Measurements from ENCODE around the gene PRKG1. TPM values are rescaled to one million over a fixed set of nuclear protein-coding genes. Genes with fewer than 3 reads are reported as not detected.
"Not testable (repeated sequence)": the region's sequence is repeated elsewhere in the genome, so short reads cannot be mapped to it uniquely, and the experiment has no call there.

The PRKG1 gene
- total RNA-seq, 1 experiment from 2014 or later: 10.4 TPM

- Histone ChIP-seq H3K79me2 (ENCODE audit: insufficient read depth, low read length) (no peaks in the 10 kb centered on the region), H3T11ph (ENCODE audit: low read length) (no peak overlapping the region), H4K8ac (replicated peaks; ENCODE audit: insufficient read length, low read depth, low read length) (no peak overlapping the region), H2BK12ac (ENCODE audit: insufficient read length, low read depth, low read length) (no peak overlapping the region), H2BK20ac (ENCODE audit: low read depth, low read length, poor library complexity, severe bottlenecking) (no peak overlapping the region), H2BK120ac (ENCODE audit: low read depth, low read length, poor library complexity, severe bottlenecking) (no peak overlapping the region), H3K23me2 (ENCODE audit: insufficient read length, low read depth, low read length, poor library complexity, severe bottlenecking) (no peaks in the 10 kb centered on the region), H3K27ac (ENCODE audit: insufficient read length, low read depth, low read length) (no peak overlapping the region), H3K9me3 (ENCODE audit: control insufficient read depth, low read depth, low read length) (no peaks in the 10 kb centered on the region), H3K27me3 (ENCODE audit: insufficient read depth, low read length) (no peaks in the 10 kb centered on the region), H3K4me2 (ENCODE audit: insufficient read depth, insufficient read length, low read length) (peak overlapping the region; percentile 33), H4K91ac (ENCODE audit: insufficient read length, low read depth, low read length) (no peak overlapping the region), H3K14ac (ENCODE audit: insufficient read depth, low read length) (no peak overlapping the region), H3K56ac (ENCODE audit: insufficient read length, low read depth, low read length) (no peak overlapping the region), H2BK5ac (ENCODE audit: insufficient read length, low read length) (no peak overlapping the region), H4K20me1 (ENCODE audit: control insufficient read depth, insufficient read depth, insufficient read length) (no peaks in the 10 kb centered on the region), H3K9ac (ENCODE audit: extremely low read depth, insufficient read length, low read length) (no peak overlapping the region), H3K79me1 (ENCODE audit: insufficient read depth, low read depth, low read length, poor library complexity, severe bottlenecking) (no peaks in the 10 kb centered on the region), H2AK5ac (ENCODE audit: insufficient read length, low read length) (no peak overlapping the region), H2BK15ac (ENCODE audit: low read depth, low read length) (no peak overlapping the region), H3K4ac (ENCODE audit: low read depth, low read length) (no peak overlapping the region), H3K18ac (ENCODE audit: insufficient read length, low read depth, low read length) (no peak overlapping the region), H3K23ac (ENCODE audit: insufficient read length, low read depth, low read length) (no peak overlapping the region), H2AFZ (ENCODE audit: low read length) (no peak overlapping the region), H4K5ac (ENCODE audit: insufficient read length, low read depth, low read length) (no peak overlapping the region), H3K4me1 (ENCODE audit: insufficient read depth, low read length) (no peaks in the 10 kb centered on the region)
- TF ChIP-seq CTCF (conservative IDR thresholded peaks at IDR 0.05): no peak
- Mint-ChIP-seq H3K27ac (0 out of 7 replicates have a peak overlapping the region, but pooled peaks of 1 of the 3 experiments have one; percentile 30), H3K9me3 (no peaks in the 10 kb centered on the region), H3K4me1 (peaks cover 9% of the 10 kb centered on the region in 2 experiments), H3K27me3 (ENCODE audit: low read depth) (no peaks in the 10 kb centered on the region; the same call in none of the 2 replicates), H3K4me3 (peak overlapping the region; percentile 66 to 82), H3K36me3 (ENCODE audit: insufficient read depth in 1 of 3, low read depth in 3 of 3) (no peaks in the 10 kb centered on the region)
- no CpG with 5 or more reads among the region's 4 CpGs for WGBS (ENCODE audit: extremely low coverage, insufficient read length, low lambda C conversion rate)
- no peak for DNase-seq
These were observed 1158.5 kb downstream of the PRKG1 start for GRCh38 chr10:52232561-52233350.

GRCh38 chr10:52233351-52233991, 1159.2 kb downstream of the PRKG1 start:
- not testable (repeated sequence) for H3K27ac ChIP-seq (ENCODE audit: insufficient read length, low read depth, low read length); H2BK120ac ChIP-seq (ENCODE audit: low read depth, low read length, poor library complexity, severe bottlenecking); H2AK5ac ChIP-seq (ENCODE audit: insufficient read length, low read length); H3K56ac ChIP-seq (ENCODE audit: insufficient read length, low read depth, low read length); H3K14ac ChIP-seq (ENCODE audit: insufficient read depth, low read length); H3K9ac ChIP-seq (ENCODE audit: extremely low read depth, insufficient read length, low read length); H3K36me3 Mint-ChIP-seq (ENCODE audit: insufficient read depth in 1 of 3, low read depth in 3 of 3); H4K91ac ChIP-seq (ENCODE audit: insufficient read length, low read depth, low read length); H3T11ph ChIP-seq (ENCODE audit: low read length); H3K79me1 ChIP-seq (ENCODE audit: insufficient read depth, low read depth, low read length, poor library complexity, severe bottlenecking); H3K23me2 ChIP-seq (ENCODE audit: insufficient read length, low read depth, low read length, poor library complexity, severe bottlenecking); H2BK20ac ChIP-seq (ENCODE audit: low read depth, low read length, poor library complexity, severe bottlenecking); H3K9me3 Mint-ChIP-seq; H3K23ac ChIP-seq (ENCODE audit: insufficient read length, low read depth, low read length); H2AFZ ChIP-seq (ENCODE audit: low read length); H3K4ac ChIP-seq (ENCODE audit: low read depth, low read length); H3K79me2 ChIP-seq (ENCODE audit: insufficient read depth, low read length); H2BK15ac ChIP-seq (ENCODE audit: low read depth, low read length); H3K18ac ChIP-seq (ENCODE audit: insufficient read length, low read depth, low read length); H3K4me1 Mint-ChIP-seq; H4K8ac ChIP-seq (replicated peaks; ENCODE audit: insufficient read length, low read depth, low read length); H4K5ac ChIP-seq (ENCODE audit: insufficient read length, low read depth, low read length); H3K9me3 ChIP-seq (ENCODE audit: control insufficient read depth, low read depth, low read length); H3K27me3 ChIP-seq (ENCODE audit: insufficient read depth, low read length); H4K20me1 ChIP-seq (ENCODE audit: control insufficient read depth, insufficient read depth, insufficient read length); H3K4me1 ChIP-seq (ENCODE audit: insufficient read depth, low read length); DNase-seq; H2BK5ac ChIP-seq (ENCODE audit: insufficient read length, low read length); H2BK12ac ChIP-seq (ENCODE audit: insufficient read length, low read depth, low read length); H3K27me3 Mint-ChIP-seq (ENCODE audit: low read depth)
- WGBS (ENCODE audit: extremely low coverage, insufficient read length, low lambda C conversion rate): no CpG with 5 or more reads among the region's 34 CpGs
- peak overlapping the region; percentile 66 to 82 for H3K4me3 Mint-ChIP-seq
- peak overlapping the region; percentile 33 for H3K4me2 ChIP-seq (ENCODE audit: insufficient read depth, insufficient read length, low read length)
- 0 out of 7 replicates have a peak overlapping the region, but pooled peaks of 1 of the 3 experiments have one; percentile 30 for H3K27ac Mint-ChIP-seq

Data from H9 (cell line).